Stimulated activated effector memory CD8-positive, alpha-beta T cell treated with anti-CD3 and anti-CD28 coated beads, Interleukin-12 subunit alpha, Interleukin-12 subunit beta, amount 100 ng/mL, for 72 hours (primary cell): ENCODE data around the gene TADA1.
A peak's percentile ranks its signal among the peaks of the same experiment; 100 is the strongest.
"Not testable (repeated sequence)": the region's sequence is repeated elsewhere in the genome, so short reads cannot be mapped to it uniquely, and the experiment has no call there.

ENCODE experiments used
- ATAC-seq: fragments of 150-1000 bp; cut with Tn5 transposase; 2 replicates; pipeline ENCODE4 v1.10.0; 2021
- DNase-seq, 2 donors: peaks; one replicate each; pipeline ENCODE4 v3.0.0; 2021 to 2022; ENCODE audit warnings: low spot score in 2 of 2
- H3K27ac Mint-ChIP-seq: one replicate; pipeline ENCODE4 v1.8.0; 2022; ENCODE audit warnings: mild to moderate bottlenecking, mixed read lengths
- H3K36me3 Mint-ChIP-seq: one replicate; pipeline ENCODE4 v1.8.0; 2022; ENCODE audit warnings: mild to moderate bottlenecking, mixed read lengths
- H3K4me1 Mint-ChIP-seq: one replicate; pipeline ENCODE4 v1.8.0; 2022; ENCODE audit warnings: mixed read lengths
- H3K4me3 Mint-ChIP-seq: one replicate; pipeline ENCODE4 v1.8.0; 2022; ENCODE audit warnings: mild to moderate bottlenecking, mixed read lengths
- H3K9me3 Mint-ChIP-seq: one replicate; pipeline ENCODE4 v1.8.0; 2022; ENCODE audit warnings: mixed read lengths

The TADA1 gene

DNA sequence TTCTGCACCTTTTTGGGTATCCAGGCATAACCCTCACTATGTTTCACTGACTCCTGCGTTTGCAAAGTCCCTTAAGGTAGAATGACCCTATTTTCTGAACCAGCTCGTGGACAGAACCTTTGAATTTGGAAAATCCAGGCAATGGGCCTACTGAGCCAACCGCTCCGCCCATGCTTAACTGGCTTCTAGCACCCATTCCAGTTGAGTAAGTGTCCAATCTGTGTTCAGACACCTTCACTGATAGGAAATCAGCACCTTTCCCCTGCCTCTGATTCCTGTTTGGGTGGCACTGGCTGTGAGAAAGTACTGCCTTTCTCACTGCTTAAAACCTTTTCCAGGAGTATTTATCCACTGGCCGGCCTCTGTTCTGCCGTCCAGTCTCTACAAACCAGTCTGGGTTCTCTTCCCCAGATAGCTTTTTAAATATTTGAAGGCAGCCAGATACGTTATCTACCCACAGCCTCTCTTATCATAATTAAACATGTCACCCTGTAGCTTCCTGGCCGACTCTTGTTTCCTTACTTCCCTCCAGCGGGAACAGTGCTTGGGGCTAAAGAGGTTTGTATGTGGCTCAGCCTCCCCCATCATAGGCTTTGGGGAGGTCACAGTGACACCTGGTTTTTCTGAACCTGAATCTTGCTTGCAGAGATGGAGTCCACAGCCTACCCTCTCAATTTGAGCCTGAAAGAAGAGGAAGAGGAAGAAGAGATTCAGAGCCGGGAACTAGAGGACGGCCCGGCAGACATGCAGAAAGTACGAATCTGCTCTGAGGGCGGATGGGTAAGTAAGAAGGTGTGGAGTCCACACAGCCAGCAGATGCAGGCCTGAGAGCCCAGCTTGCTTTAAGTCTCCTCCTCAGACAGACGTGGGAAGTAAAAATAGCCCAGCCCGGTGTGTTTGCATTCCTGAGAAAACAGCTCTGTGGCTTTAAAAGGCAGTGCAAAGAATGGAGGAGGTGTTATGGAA lies 35.5 kb downstream of the TADA1 start:
- no peak for ATAC-seq
- Mint-ChIP-seq H3K36me3 (peaks cover 62% of the 10 kb centered on the region), H3K4me3 (peak overlapping the region; percentile 84), H3K9me3 (no peaks in the 10 kb centered on the region), H3K4me1 (peaks cover 61% of the 10 kb centered on the region), H3K27ac (peak overlapping the region; percentile 94)
- no peak for DNase-seq

DNA sequence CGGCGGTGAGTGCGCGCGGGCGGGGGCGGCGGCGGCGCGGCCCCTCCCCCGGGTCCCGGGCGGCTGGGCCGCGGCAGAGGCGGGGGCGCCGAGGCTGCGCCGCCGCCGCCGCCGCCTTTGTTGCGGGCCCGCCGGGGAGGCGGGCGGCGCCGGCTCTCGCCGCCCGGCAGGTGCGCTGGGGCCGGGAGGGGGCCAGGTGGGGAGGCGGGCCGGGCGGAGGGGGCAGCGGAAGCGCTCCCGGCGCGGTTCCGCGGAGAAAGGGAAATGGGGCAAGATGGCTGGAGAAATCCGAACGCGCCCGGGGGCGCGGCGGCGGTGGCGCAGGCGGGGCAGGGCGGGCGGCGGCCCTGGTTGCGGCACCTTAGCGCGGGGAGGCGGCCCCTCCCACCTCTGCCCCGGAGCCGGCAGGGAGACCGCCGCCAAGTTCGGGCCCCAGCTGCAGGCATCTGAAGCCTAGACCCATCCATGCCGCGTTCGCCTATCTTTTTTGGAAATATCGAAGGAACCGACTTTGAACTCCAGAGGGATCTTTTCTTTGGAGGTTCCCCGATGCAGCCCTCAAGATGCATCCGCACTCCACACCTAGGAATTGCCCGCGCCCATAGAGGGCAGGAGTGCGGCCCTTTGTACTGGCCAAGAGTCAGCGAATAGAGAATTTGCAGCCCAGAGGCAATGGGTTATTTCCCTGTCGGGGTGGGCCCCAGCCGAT lies 36.3 kb downstream of the TADA1 start:
- Mint-ChIP-seq H3K4me3 (peak overlapping the region; percentile 84), H3K9me3 (no peaks in the 10 kb centered on the region), H3K4me1 (peaks cover 54% of the 10 kb centered on the region), H3K27ac (peak overlapping the region; percentile 94), H3K36me3 (peaks cover 54% of the 10 kb centered on the region)
- ATAC-seq, result peak; percentile 55
- DNase-seq, result peak in 1 of 2 donors; percentile 24

GRCh38 chr1:166838766-166839599 lies 37.1 kb downstream of the TADA1 start, which contains the start of gene POGK:
Gene POGK (plus strand): TSS chr1:166839475. CDS start chr1:166840957, 1,482 bp downstream.
- no peaks in the 10 kb centered on the region for H3K9me3 Mint-ChIP-seq
- DNase-seq, result peak; percentile 77 to 91
- H3K4me1 Mint-ChIP-seq, result peaks cover 46% of the 10 kb centered on the region
- H3K4me3 Mint-ChIP-seq, result peak within 1 kb of the TSS; percentile 84
- peak within 1 kb of the TSS; percentile 94 for H3K27ac Mint-ChIP-seq
- peak; percentile 97 for ATAC-seq
- peaks cover 46% of the 10 kb centered on the region for H3K36me3 Mint-ChIP-seq

DNA sequence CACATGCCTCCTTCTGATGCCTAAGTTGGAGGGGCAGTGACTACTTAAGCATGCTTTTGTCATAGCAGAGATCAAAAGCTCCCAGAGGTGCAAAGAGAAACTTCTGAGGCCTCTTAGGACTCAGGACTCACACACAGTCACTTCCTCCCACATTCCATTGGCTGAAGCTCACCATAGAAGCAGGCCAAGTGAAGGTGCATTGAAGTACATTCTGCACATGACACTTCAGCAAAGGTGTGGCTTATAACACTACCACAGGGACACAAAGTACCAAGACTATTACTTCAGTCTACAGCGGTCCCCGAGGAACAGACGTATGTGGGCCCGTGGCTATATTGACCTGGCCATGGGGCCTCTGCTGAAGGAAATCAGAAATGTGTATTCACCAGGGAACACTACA lies 39.3 kb downstream of the TADA1 start:
- Mint-ChIP-seq H3K4me3 (no peak overlapping the region), H3K4me1 (peaks cover 25% of the 10 kb centered on the region), H3K27ac (no peak overlapping the region), H3K9me3 (no peaks in the 10 kb centered on the region), H3K36me3 (peaks cover 24% of the 10 kb centered on the region)
- DNase-seq (no peak), ATAC-seq (no peak)

GRCh38 chr1:166829762-166830161 lies 46.3 kb downstream of the TADA1 start:
- H3K9me3 Mint-ChIP-seq, H3K4me3 Mint-ChIP-seq, ATAC-seq, DNase-seq, H3K36me3 Mint-ChIP-seq, H3K27ac Mint-ChIP-seq, H3K4me1 Mint-ChIP-seq: not testable (repeated sequence)

DNA sequence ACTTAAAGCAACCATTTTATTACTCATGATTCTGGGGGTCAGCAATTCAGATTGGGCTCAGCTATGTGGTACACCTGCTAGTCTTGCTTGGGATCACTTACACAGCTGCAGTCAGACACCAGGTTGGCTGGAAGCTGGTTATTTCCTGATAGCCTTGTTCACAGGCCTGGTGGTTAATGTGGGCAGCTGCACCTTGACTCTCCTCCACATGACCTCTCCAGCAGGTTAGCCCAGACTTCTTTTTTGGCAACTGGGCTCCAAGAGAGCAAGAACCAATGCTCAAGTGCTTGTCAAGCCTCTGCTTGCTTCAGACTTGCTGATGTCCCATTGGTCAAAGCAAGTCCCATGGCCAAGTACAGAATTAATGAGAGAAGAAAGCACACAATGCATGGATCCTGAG lies 48.6 kb downstream of the TADA1 start:
- no peaks in the 10 kb centered on the region for H3K4me1 Mint-ChIP-seq
- no peak overlapping the region for H3K27ac Mint-ChIP-seq
- no peaks in the 10 kb centered on the region for H3K36me3 Mint-ChIP-seq
- H3K4me3 Mint-ChIP-seq, result no peak overlapping the region
- ATAC-seq (no peak), DNase-seq (no peak)
- H3K9me3 Mint-ChIP-seq, result peaks cover 9% of the 10 kb centered on the region

- ATAC-seq (no peak), DNase-seq (no peak)
- no peaks in the 10 kb centered on the region for H3K4me1 Mint-ChIP-seq
These were observed 53.7 kb downstream of the TADA1 start for GRCh38 chr1:166822385-166822784.

DNA sequence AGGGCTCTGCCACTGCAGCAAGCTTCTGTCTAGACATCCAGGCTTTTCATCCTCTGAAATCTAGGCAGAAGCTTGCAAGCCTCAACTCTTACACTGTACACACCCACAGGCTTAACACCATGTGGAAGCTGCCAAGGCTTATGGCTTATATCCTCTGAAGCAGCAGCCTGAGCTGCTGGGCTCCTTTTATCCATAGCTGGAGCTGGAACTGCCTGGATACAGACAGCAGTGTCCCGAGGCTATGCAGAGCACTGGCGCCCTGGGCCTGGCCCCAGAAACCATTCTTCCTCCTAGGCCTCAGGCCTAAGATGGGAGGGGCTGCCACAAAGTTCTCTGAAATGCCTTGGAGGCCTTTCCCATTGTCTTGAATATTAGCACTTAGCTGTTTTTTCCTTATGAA lies 56.1 kb downstream of the TADA1 start:
- H3K4me3 Mint-ChIP-seq, result no peak overlapping the region
- no peaks in the 10 kb centered on the region for H3K36me3 Mint-ChIP-seq
- H3K4me1 Mint-ChIP-seq, result no peaks in the 10 kb centered on the region
- H3K27ac Mint-ChIP-seq, result no peak overlapping the region
- DNase-seq (no peak), ATAC-seq (no peak)
- peaks cover 9% of the 10 kb centered on the region for H3K9me3 Mint-ChIP-seq

More at GRCh38 chr1:166822385-166822784, 53.7 kb downstream of the TADA1 start:
- H3K36me3 Mint-ChIP-seq, result no peaks in the 10 kb centered on the region
- peaks cover 11% of the 10 kb centered on the region for H3K9me3 Mint-ChIP-seq
- H3K27ac Mint-ChIP-seq, result no peak overlapping the region
- H3K4me3 Mint-ChIP-seq, result no peak overlapping the region

DNA sequence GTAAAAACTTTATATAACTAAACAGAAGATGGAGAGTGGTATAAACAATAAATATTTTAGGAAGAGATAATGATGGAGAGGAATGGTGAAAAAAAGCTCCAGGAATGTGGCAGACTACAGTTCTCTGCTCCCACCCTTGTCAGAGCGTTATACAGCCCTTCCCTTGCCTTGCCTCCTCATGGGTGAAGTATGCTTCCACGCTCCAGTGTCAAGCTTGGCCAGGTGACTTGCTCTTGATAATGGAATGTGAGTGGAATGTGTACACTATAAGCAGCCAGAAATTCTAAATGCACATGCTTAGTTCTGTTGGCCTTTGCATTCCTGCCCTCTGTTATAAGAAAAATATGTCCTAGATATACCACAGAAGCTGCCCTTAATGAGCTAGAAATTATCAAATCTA lies 61.5 kb downstream of the TADA1 start:
- ATAC-seq (no peak), DNase-seq (no peak)
- no peaks in the 10 kb centered on the region for H3K4me1 Mint-ChIP-seq

GRCh38 chr1:166813508-166814223 lies 62.4 kb downstream of the TADA1 start:
- DNase-seq (no peak), ATAC-seq (no peak)
- Mint-ChIP-seq H3K9me3 (no peaks in the 10 kb centered on the region), H3K27ac (no peak overlapping the region), H3K4me3 (no peak overlapping the region), H3K4me1 (no peaks in the 10 kb centered on the region), H3K36me3 (no peaks in the 10 kb centered on the region)

More for the DNA sequence above, 61.5 kb downstream of the TADA1 start:
- Mint-ChIP-seq H3K9me3 (no peaks in the 10 kb centered on the region), H3K27ac (no peak overlapping the region), H3K4me3 (no peak overlapping the region), H3K36me3 (no peaks in the 10 kb centered on the region)

- Mint-ChIP-seq H3K27ac (no peak overlapping the region), H3K4me3 (no peak overlapping the region), H3K36me3 (no peaks in the 10 kb centered on the region), H3K4me1 (no peaks in the 10 kb centered on the region), H3K9me3 (no peaks in the 10 kb centered on the region)
- ATAC-seq (no peak), DNase-seq (no peak)
These were observed 64.4 kb downstream of the TADA1 start for GRCh38 chr1:166811691-166812090.

DNA sequence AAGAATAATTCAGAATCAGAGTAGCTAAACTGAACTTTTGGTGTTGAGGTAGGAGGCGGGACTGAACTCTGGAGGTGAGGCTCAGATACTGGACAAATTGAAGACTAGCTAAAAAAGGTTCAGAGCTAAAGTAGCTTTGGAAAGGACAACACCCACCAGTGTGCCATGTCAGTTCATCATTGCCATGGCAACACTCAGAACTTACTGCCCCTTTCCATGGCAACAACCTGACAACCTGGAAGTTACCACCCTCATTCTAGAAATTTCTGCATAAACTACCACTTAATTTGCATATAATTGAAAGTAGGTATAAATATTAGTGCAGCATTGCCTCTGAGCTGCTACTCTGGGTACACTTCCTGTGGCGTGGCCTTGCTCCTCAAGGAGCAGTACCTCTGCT lies 67.1 kb downstream of the TADA1 start:
- Mint-ChIP-seq H3K9me3 (no peaks in the 10 kb centered on the region), H3K27ac (no peak overlapping the region), H3K36me3 (no peaks in the 10 kb centered on the region), H3K4me1 (no peaks in the 10 kb centered on the region), H3K4me3 (no peak overlapping the region)
- no peak for DNase-seq
- no peak for ATAC-seq
